G401.6 (cell line): ENCODE data around the gene SETD6.
"Not testable (repeated sequence)": the region's sequence is repeated elsewhere in the genome, so short reads cannot be mapped to it uniquely, and the experiment has no call there.

ENCODE experiments used
- FAIRE-seq: peaks from 2 replicates; lab custom pipeline; 2012; peaks lifted over from hg19 to GRCh38; lab: Jason Lieb, UNC

Gene SETD6, protein sequence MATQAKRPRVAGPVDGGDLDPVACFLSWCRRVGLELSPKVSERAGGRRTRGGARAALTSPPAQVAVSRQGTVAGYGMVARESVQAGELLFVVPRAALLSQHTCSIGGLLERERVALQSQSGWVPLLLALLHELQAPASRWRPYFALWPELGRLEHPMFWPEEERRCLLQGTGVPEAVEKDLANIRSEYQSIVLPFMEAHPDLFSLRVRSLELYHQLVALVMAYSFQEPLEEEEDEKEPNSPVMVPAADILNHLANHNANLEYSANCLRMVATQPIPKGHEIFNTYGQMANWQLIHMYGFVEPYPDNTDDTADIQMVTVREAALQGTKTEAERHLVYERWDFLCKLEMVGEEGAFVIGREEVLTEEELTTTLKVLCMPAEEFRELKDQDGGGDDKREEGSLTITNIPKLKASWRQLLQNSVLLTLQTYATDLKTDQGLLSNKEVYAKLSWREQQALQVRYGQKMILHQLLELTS

DNA sequence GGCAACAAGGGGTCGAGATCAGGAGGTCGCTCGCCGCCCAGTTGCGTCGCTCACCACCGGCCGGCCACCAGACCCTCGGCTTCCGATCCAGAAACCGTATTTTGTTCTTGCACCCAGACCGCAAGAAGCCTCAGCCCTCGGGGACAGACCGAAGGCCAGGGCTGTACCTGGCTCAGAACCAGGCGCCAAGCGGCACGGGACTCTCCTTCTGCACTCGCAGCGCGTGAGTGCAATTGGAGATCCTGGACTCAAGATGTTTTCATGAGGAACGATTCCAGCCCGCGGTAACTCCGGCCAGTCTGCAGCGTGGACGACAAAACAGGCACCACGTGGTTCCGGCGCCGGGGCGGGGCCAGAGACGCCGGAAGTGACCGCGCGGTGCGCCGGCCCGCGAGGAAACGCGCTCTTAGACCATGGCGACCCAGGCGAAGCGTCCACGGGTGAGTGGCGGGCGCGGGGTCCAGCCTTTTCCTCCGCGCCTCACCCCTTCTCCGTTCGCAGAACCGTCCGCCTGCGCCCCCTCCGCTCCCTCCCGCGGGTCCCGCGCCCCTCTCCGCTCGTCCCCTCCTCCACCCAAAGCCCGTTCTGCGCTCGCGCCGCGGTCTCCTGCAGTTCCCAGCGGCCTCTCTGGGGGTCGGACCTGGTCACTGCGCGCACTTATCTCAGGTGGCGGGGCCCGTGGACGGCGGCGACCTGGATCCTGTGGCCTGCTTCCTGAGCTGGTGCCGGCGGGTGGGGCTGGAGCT, at the start of gene SETD6:
Gene SETD6 (plus strand): TSS at position 393 of the 746 bp plus-strand sequence. CDS start 21 bp downstream, at position 414.
- no peak for FAIRE-seq

DNA sequence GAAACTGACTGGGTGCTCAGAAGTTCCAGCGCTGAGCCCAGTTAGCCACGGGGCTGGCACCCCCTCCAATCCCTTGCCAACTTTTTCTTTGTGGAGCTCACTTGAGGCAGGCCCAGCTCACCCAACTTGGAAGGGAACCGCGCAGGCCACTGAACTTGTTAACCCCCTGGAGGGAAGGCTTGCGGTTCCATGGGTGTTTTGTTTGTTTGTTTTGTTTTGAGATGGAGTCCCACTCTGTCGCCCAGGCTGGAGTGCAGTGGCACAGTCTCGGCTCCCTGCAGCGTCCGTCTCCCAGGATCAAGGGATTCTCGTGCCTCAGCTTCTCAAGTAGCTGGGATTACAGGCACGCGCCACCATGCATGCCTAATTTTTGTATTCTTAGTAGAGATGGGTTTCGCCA, 49.5 kb upstream of the SETD6 start:
- no peak for FAIRE-seq

DNA sequence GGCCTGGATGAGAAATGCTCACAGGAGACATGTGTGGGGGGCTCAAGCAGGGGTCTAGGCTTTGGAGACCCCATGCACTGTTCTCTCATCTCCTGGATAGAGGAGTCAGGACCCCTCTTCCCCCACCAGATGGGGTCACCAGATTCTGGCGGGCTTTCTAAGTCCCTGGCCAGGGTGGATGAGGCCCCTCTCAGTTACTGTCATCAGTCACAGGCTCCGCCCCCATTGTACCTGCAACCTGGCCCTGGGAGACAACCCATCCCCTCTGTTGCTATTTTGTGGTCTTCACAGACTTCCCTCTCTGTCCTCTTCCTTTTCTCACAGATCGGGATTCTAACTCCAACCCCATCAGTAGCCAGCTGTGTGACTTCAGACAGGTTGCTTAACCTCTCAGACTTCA, 48.9 kb upstream of the SETD6 start:
- no peak for FAIRE-seq

DNA sequence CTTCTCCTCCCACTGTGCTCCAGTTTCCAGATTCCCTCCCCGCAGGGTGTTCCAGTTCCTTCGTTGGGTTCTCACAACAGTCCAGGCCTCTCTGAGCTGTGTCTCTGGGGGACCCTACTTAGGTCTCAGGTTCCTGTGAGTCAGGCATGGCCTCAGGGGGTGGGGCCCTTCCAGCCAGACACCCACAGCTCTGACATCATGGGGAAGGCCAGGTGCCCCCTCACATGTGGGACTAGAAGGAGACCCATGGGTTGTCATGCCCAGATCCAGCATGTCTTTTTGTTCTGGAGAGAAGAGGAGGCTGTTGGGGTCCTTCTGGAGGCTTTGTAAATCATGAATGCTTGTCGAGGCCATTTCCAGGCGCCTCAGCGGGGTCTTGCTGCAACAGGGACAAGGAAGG, 47.4 kb upstream of the SETD6 start:
- FAIRE-seq = no peak

DNA sequence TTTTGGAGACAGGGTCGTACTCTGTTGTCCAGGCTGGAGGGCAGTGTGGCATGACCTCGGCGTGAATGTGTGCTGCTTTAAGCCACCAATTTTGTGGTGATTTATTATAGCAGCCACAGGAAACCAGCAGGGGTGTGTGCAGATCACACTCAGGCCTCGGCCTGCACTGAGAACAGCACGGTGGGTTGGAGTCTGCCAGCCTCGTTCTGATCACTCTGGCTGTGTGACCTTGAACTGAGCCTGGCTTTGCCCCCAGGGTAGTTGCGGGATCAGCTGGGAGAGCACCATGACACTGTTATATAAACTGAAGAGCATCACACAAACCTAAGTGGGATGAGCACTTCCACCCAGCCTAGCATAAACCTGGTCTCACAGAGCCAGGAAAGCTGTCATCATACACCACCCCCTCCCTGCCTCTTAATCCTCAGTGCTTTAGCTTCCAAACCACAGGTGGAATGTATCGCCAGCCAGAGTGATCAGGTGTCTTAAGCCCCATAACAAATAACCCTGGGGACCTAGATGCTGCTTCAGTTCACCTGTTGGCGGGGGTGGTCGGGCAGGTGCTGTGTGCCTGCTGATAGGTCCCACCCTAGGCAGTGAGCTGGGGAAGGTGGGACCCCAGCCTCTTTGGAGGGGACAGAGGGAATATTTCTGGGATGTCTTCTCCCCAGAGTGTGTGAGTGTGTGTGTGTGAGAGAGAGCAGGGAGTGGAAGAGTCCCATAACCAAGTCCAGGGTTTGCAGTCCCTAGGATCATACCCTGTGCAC, 43.9 kb upstream of the SETD6 start:
- FAIRE-seq = no peak

DNA sequence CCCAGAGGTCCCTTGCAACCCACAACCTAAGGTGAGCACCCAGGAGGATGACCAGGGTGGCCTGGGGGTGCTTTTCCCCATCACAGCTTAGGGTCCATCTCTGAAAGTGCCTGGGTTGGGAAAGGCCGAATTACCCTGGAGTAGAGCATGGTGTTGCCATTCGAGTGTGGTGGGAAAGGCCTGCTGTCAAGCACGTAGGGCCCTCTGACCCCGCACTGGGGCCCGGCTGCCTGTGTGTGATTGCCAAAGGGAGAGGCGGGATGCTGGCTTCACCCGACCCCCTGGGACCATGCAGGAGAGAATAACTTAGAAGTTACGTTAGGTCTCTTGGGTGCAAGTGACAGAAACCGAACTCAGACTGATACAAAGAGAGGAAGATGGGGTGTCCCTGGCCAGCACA, 43.1 kb upstream of the SETD6 start:
- no peak for FAIRE-seq

DNA sequence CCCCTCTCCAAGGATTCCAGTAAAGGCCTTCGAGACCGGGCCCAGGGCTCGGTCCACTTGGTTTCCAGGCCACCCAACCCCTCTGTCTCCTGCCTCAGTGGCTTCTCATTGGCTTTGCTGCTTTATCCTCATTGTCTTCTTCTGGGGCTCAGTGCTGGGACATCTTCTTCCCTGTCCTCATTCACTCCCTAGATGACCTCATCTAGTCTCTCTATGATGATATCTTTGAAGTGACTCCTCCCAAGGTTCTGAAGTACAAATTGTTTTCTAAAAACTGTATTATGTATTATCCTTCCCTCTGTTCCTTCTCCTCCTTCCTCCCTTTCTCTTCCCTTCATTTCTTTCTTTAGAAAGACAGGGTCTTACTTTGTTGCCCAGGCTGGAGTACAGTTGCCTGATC, 42.5 kb upstream of the SETD6 start:
- FAIRE-seq = no peak

DNA sequence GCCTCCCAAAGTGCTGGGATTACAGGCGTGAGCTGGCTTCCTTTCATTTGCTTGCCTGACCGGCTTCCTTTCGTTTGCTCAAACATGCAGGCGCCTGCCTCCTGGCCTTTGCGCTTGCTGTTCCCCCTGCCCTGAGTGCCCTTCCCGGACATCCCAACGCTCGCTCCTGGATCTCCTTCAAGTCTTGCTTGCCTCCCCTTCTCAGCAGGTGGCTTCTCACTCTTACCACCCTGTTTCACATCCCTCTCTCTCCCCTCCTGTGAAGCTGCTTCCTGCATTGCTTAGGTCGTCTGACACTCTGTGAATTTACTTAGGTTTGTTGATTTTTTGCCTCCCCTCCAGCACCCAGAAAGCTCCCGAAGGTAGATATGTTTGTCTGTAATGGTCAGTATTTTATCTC, 41.0 kb upstream of the SETD6 start:
- FAIRE-seq = no peak

DNA sequence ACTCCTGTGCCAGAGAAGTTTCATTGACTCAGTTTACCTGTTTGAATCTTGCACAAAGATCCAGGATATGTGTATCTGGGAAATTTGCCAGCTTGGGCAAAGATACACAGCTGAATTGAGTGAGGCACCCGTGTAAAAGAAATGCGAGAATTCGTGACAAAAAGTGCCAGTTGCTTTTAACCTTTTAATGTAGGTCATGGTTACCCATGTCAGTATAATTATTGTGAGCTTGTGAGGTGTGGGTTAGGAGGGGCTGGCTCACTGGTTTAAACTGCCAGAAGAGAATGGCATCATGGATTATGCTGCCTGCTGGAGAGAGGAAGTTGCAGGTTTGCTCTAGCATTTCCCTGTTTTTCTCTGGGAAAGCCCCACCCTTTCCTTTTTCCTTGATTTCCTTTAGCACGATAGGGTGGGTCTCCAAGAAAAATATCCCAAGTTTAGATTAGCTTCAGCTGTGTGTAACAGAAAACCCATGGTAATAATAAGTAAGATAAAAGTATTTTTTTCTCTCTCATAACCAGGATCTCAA, 40.2 kb upstream of the SETD6 start:
- no peak for FAIRE-seq

DNA sequence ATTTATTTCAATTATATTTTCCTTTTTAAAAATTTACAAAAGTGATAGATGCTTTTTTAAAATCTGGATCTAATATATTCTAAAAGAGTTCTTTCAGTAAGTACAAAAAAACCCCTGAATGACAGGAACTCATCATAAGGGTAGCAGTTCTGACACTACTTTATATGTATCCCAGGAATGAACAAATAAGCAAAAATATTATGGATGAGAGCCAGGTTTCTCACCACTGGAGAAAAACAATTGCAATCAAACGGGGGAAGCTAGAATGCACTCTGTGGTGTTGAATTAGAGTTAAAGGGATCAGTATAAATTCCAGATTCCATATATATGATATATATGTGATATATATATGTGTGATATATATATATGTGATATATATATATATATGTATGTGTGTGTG, 38.5 kb upstream of the SETD6 start:
- no peak for FAIRE-seq

DNA sequence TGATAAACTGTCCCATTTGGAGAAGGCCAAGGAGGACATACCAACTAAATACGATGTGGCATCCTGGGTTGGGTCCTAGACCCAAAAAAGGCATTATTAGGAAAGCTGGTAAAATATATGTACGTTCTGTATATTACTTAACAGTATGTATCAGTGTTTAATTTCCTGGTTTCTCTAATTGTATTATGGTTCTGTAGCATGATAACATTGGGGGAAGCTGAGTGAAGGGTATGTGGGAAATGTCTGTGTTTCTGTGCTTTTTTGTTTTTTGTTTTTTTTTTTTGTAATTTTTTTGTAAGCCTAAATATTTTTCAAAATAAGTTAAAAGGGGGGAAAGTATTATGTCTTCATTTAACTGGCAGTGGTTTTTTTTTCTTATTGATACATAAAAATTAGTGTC, 36.9 kb upstream of the SETD6 start:
- no peak for FAIRE-seq

DNA sequence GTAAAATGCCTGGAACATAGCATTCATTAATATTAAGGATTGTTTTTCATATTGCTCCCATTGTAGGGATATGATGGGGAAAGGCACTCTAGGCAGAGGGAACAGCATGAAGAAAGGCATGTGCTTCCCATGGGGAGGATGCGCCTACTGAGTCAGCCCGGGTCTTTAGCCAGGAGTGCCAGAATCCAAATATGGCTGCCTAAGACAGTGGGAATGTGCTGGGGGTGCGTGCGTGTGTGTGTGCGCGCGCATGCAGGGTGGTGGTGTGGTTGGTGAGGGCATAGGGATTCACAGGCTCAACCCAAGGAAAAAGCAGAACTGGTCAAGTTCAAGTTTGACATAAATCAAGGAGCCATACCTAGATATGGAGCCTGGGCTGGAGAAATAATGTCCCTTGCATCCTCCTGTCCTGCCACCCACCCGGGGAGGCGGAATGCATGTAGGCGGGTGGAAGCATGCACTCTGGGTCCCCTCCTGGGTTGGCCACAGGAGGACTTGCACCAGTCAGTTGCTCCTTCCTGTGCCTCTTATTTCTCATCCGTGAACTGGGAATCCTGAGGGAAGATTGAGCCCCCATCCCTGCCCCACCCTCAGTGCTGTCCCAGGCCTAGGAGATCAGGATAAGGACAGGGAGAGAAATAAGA, 34.0 kb upstream of the SETD6 start:
- FAIRE-seq = no peak

DNA sequence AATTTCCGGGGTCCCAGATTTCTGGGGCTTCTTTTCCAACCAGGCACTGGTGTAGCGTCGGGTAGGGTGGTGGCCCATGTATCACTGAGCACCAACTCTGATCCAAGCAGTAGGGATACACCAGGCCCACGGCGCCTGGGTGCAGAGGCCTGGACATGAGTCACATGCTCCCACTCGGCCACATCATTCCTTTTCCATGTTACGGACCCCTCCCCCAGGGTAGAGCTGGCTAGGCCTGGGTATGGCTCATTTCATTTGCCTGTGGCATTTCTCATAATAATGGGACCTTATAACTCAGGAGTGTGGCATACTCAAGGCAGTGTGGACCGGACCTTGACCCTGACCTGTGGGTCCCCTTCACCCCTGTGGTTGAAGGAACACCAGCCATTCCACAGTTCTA, 33.4 kb upstream of the SETD6 start:
- no peak for FAIRE-seq

DNA sequence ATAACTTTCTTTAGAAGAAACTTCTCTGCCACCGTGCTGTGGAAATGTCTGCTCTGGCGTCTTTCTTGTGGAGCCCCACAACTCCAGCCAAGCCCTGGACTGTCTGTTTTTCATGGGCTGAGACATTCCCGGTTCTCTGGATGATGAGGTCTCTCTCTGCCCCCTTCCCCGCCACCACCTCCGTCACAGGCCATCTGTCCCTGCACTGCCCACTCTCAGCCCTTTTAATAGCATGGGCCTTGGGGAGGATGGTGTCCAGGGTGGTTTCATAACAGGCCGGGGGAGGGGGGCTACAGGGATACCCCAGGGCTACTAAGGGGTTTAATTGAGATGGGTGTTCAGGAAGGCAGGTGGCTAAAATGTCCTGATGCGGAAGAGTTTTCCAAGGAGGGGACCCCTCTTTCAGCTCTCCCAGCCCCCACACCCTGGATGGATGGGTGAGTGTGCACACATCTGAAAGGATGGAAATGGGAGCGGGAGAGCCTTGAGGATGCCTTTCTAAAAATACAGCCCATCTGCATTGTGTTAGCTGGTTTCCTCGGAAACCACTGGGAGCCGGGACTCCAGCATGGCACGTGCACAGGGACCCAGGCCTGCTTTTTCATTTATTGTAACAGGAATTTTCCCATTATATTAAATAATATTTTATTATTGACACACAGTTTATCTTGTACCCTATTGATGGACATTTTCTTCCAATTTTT, 30.0 kb upstream of the SETD6 start:
- FAIRE-seq = no peak

DNA sequence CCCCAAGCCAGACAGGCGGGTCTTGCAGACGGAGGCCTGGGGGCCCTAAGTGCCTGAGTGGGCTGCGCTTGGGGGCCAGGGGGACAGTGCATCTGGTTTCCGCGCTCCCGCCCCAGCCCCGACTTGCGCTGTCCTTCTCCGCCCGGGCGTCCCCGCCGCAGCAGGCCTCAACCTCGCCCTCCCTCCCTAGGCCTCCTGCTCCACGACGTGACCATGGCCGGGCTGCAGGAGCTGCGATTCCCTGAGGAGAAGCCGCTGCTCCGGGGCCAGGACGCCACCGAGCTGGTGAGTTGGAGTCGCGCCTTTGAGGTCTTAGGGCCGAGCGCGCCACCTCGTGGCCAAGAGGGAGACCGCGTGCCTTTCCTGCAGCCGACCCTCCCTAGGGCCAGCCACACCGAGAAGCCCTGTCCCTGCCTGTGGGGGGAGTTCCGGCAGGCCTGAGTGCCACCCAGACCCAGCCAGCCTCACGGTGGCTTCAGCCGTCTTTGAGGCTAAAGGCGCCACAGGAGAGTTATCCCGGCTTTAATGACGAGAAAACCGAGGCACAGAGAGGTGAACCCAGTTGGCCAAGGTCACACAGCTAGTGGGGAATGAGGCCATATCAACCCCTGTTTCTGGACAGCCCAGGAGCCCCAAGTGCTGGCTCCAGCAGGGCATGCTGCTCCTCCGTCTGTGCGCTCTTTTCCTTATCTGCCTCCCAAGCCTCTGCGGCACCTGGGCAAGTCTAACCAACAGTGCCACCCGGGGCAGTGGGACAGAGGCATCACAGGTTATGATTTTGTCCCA, 27.6 kb upstream of the SETD6 start:
- peak; percentile 48 for FAIRE-seq

DNA sequence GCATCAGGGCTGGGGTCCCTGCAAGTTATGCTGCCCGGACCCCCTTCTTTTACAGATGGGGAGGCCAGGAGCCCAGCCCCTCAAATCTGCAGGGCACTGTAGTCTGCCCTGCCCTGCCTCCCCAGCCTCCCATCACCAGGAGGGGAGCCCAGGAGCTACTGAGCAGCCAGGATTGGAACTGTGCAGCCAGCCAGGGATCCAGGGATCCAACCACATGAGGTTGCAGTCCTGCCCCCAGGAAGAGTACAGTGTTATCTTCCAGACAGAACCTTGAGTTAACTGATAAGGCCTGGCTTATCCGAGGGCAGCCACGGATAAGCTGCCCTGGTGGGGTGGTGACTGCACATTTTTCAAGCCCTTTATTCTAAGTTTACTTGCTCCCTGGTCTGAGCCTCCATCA, 26.8 kb upstream of the SETD6 start:
- no peak for FAIRE-seq

DNA sequence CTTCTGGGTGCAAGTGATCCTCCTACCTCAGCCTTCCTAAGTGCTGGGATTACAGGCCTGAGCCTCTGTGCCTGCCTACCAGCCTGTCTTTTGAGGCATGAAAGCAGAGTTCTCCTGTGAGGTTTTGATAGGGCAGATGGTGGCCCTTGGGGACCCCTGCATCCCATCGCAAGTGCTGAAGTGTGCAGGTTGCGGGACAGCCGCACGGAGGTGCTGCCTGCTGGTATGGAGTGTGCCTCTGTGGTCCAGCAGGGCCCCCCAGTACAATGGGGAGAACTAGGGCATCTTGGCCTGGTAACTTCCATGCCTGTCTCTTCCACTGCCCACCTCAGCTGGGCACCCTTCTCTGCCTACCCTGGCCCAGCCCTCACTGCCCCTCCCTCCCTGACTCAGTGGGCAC, 25.3 kb upstream of the SETD6 start:
- FAIRE-seq = no peak

DNA sequence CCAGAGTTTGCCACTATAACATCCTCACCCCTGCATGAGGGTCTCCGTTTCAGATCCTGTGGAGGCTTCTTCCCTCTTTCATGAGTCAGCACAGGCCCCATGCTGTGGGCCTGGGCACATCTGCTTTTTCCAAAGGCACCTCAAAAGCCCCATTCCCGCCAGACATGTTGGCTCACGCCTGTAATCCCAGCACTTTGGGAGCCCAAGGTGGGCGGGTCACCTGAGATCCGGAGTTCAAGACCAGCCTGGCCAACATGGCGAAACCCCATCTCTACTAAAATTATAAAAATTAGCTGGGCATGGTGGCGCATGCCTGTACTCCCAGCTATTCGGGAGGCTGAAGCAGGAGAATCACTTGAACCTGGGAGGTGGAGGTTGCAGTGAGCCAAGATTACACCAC, 24.8 kb upstream of the SETD6 start:
- FAIRE-seq = not testable (repeated sequence)

DNA sequence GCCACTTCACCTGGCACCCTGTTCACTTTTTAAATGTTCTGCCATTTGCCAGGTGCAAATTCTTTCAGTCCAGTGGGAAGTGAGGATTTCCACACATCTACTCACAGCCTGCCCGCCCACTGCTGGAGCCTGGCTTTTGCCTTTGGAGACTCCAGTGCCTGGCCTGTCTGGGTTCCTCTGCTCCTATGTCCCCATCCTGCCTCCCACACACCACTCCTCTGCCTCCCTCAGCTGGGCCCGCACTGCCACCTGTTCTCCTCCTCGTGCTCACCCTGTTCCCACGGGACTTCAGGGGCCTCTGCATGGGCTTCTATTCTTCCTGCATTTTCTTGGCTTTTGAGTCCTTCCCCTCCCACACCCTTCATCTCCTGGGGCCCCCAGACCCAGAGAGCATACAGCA, 23.3 kb upstream of the SETD6 start:
- no peak for FAIRE-seq

DNA sequence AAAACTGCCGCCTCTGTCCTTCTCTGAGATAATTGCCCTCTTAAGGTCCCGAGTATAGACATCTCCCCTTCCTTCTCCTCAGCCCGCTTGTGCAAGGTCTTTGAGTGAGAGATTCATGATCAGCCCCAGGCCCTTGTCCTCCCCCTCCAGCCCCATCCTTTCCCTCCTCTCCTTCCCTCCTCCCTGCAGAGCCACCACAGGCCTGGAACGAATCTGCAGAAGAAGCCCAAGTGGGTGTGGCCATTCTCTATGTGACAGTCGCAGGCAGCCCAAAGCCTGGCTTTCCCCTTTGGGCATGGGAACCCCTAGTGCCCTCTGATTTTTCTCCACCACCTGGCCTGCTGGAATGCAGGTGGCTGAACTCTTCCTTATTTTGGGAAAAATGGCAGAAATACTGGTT, 22.6 kb upstream of the SETD6 start:
- no peak for FAIRE-seq
